Coronary artery (tissue), 2 donors: ENCODE results near the gene CLIC6.

ENCODE experiments used
- DNase-seq: peaks from one replicate; pipeline ENCODE4 v3.0.0-alpha.2; 2017; ENCODE audit warnings: low spot score
- H3K27ac ChIP-seq, 2 donors: fragments of 200-600 bp; sonication (generic); one replicate each; pipeline ENCODE4 v1.5.1; 2016 to 2019
- H3K4me3 ChIP-seq: fragments of 200-600 bp; sonication (generic); 2 replicates; pipeline ENCODE4 v1.5.1; 2016; ENCODE audit warnings: mild to moderate bottlenecking, moderate library complexity
- TF ChIP-seq, protein P1 (sequence below): fragments of 200-600 bp; sonication (generic); IDR thresholded peaks from one replicate; pipeline ENCODE4 v1.5.1; 2019; ENCODE audit warnings: antibody characterized with exemption

The CLIC6 gene

DNA sequence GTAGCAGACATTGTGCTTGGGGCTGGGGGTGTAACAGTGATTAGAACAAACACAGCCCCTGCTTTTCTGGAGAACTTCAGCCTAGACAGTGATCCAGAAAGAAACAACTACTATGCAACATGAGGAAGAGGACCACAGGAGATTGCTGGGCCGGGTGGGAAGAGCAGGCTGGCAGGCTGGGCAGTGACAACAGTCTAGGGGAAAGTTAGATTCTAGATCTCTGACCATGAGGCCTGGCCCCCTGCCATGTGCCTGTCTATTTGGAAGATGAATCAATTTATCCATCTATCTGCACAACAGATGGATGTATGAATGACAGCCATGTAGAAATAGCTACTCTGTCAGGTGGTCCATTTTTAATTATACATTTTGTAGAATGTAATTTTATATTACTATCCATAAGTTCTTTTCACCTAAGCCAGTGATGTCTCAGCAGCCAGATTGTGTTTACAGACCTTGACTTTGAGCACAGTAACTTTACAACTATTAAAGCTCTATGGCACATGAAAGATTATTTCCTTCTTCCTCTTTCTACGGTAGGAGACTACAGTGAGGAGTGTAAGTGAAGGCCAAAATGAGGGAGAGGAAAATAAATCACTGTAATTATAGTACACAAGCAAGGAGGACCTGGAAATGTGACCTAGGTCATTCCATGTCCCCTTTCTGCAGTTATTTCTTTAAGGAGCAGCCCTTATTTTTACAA is 15.5 kb downstream of the CLIC6 start:
- no peak overlapping the region for H3K4me3 ChIP-seq
- TF ChIP-seq, protein P1, sequence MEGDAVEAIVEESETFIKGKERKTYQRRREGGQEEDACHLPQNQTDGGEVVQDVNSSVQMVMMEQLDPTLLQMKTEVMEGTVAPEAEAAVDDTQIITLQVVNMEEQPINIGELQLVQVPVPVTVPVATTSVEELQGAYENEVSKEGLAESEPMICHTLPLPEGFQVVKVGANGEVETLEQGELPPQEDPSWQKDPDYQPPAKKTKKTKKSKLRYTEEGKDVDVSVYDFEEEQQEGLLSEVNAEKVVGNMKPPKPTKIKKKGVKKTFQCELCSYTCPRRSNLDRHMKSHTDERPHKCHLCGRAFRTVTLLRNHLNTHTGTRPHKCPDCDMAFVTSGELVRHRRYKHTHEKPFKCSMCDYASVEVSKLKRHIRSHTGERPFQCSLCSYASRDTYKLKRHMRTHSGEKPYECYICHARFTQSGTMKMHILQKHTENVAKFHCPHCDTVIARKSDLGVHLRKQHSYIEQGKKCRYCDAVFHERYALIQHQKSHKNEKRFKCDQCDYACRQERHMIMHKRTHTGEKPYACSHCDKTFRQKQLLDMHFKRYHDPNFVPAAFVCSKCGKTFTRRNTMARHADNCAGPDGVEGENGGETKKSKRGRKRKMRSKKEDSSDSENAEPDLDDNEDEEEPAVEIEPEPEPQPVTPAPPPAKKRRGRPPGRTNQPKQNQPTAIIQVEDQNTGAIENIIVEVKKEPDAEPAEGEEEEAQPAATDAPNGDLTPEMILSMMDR, result no peak
- H3K27ac ChIP-seq, result no peak overlapping the region
- DNase-seq, result no peak

DNA sequence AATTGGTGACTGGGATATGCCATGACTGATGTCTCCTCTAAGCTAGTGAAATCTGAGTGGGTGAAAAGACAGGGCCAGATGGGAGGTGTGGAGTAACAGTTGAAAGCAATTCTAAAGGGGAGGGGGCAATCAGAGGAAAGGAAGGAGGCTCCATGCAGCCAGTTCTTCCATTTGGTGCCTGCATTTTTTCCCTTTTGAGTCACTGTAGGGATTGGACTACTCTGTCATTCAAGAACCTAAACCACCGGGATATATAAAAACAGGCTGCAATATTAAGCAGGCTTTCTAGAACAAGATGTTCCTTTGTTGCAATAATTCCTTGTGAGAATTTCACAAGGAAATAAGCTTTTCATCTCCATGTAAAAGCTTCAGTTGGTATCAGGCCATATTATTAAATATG is 18.3 kb downstream of the CLIC6 start:
- DNase-seq, result no peak
- no peak overlapping the region for H3K4me3 ChIP-seq
- H3K27ac ChIP-seq, result peak overlapping the region in 1 of 2 donors; percentile 41
- TF ChIP-seq, protein P1, result no peak

DNA sequence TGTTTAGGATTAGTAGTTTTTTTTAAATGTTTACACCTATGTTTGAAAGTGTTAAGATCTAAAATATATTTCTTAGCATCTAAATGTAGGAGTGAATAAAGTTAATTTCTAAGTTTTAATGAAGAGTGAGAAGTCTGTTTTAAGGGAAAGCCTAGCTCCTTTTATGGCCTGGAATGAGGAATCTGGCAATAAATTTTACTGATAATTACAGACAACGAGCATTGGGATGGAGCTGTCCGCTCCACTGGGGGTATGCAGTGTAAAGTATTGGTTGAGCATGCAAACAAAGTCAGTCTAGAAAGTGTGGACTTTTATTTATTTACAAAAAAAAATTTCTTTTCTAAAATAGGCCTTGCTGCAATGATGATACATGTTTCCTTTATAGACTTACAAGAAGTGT is 19.0 kb downstream of the CLIC6 start:
- TF ChIP-seq, protein P1, result no peak
- H3K27ac ChIP-seq, result no peak overlapping the region

DNA sequence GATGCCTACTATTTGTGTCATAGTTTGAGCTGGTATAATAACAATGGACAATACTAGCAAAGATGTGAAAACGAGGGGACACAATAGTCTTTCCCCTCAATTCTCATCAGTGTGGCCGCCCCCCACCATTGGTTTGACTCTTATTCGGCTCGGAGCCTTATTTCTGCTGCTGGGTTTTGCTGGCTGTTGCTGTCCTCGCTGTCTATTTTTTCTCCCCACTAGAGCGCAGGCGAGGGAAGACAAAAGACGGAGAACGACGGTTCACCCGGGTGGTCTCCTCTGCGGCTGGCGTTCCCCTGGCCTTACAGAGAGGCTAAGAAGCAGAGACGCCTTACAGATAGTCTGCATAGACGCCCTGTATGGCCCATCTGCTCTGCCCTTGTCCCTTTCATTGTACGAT is 19.4 kb downstream of the CLIC6 start:
- Histone ChIP-seq H3K27ac (no peak overlapping the region), H3K4me3 (no peak overlapping the region)
- no peak for DNase-seq
- TF ChIP-seq, protein P1, result no peak

More for the DNA sequence above, 19.0 kb downstream of the CLIC6 start:
- no peak for DNase-seq
- no peak overlapping the region for H3K4me3 ChIP-seq

DNA sequence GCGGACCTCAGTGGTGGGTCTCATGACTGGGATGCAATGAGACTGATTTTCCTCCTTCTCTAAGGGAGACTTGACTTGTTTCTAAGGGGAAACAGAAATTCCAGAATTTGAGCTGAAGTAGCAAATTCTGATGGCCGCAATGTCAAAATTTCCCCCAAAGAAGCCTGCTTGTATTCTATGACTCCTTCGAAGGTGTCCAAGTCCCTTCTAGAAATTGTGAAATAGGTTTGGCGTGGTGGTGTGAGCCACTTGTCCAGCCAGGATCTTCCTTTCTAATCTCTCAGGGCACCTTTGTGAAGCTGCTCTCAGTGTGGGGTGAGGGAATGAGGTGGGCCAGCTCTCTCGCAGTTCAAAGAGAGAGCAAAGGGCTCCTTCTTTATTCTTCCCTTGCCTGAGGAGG is 19.9 kb downstream of the CLIC6 start:
- TF ChIP-seq, protein P1, result no peak
- no peak overlapping the region for H3K4me3 ChIP-seq
- H3K27ac ChIP-seq, result no peak overlapping the region
- no peak for DNase-seq

DNA sequence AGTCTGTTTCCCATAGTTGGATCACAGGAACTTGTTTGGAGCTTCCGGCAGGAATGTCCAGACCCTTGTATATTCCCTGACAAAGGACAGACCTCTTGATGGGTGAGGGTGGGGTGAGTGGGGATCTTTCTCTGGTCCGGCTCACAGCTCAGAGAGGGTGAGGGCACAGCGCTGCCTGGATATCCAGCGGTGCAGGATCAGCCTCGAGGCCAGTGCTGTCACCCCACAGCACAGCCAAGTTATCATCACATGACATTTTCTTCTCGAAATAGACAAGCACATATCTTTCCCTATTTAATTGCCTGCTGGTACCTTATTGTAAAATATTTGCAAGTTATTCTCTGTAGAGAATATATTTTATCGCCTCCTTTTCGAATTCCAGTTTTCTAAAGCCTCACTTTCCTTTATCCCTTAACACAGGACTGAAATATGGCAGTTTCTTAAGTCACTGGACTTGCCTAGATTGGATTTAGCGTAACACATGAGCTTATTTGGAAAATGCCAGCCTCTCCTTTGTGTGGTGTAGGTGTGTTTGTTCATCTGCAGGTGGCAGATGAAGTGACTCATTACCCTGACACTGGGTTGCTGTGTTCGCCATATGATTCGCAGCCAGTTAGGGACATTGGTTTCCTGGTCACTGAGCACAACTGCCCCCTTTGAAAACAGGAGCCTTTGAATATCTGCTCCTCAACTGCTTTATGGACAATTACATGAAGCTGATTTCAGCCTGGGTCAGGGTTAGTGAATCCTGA is 21.4 kb downstream of the CLIC6 start:
- Histone ChIP-seq H3K27ac (no peak overlapping the region), H3K4me3 (no peak overlapping the region)
- TF ChIP-seq, protein P1, result no peak
- no peak for DNase-seq

DNA sequence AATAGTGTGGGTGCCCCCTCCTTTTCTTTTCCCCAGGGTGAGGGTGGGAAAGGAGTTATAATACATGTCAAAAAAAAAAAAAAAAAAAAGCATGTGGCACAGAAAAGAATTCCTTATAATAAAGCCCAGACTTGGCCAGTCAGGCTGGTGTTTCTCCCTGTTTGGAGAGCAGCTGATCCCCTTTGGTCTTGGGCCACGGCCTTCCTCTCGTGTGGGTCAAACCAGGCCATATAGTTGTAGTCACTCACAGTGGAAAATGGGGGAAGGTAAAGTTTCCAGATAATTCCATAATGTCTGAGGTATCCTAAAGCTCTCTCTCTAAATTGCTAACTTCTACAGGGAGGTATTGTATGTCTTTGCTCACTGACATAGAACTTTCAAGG is 22.0 kb downstream of the CLIC6 start:
- TF ChIP-seq, protein P1, result no peak
- no peak overlapping the region for H3K4me3 ChIP-seq
- H3K27ac ChIP-seq, result no peak overlapping the region
- DNase-seq, result no peak
